Keratinocyte (primary cell): ENCODE data around the gene CNDP2. TPM values are rescaled to one million over a fixed set of nuclear protein-coding genes. Genes with fewer than 3 reads are reported as not detected.

Experiments used
- DNase-seq: peaks from one replicate; pipeline ENCODE4 v3.0.0-alpha.2; 2011; ENCODE audit warnings: low read depth, missing footprints, low spot score
- FAIRE-seq: peaks from 2 replicates; lab custom pipeline; 2011; peaks lifted over from hg19 to GRCh38; lab: Jason Lieb, UNC
- H2AFZ ChIP-seq: 2 replicates; pipeline ENCODE4 v1.6.0; 2012; ENCODE audit warnings: low read length, control low read depth, inconsistent platforms; ENCODE audit not compliant: control insufficient read depth
- H3K27ac ChIP-seq: 2 replicates; pipeline ENCODE4 v1.5.1; 2011; ENCODE audit warnings: low read length; ENCODE audit not compliant: control insufficient read depth, insufficient read depth
- H3K27me3 ChIP-seq: 3 replicates; pipeline ENCODE4 v1.6.0; 2011; ENCODE audit warnings: low read length; ENCODE audit not compliant: control insufficient read depth, insufficient read depth; ENCODE audit errors: extremely low read depth
- H3K36me3 ChIP-seq, 2 experiments: 2 replicates in 1 of 2; 3 replicates in 1 of 2; pipeline ENCODE4 v1.5.1; 2011; ENCODE audit warnings: low read length in 2 of 2, mild to moderate bottlenecking in 1 of 2; ENCODE audit not compliant: control insufficient read depth in 2 of 2, insufficient read depth in 2 of 2; ENCODE audit errors: extremely low read depth in 1 of 2
- H3K4me1 ChIP-seq: 3 replicates; pipeline ENCODE4 v1.5.1; 2011; ENCODE audit warnings: low read length; ENCODE audit not compliant: control insufficient read depth, insufficient read depth; ENCODE audit errors: extremely low read depth
- H3K4me2 ChIP-seq: 3 replicates; pipeline ENCODE4 v1.6.0; 2011; ENCODE audit warnings: low read depth, low read length; ENCODE audit not compliant: control insufficient read depth, insufficient read depth; ENCODE audit errors: extremely low read depth
- H3K4me3 ChIP-seq, 3 experiments: fragments of 200-600 bp in 1 of 3; sonication (generic) in 1 of 3; 2 replicates in 2 of 3; 3 replicates in 1 of 3; pipeline ENCODE4 v1.5.1; 2011 to 2016; ENCODE audit warnings: low read length in 3 of 3, mild to moderate bottlenecking in 3 of 3, control low read depth in 2 of 3, inconsistent platforms in 1 of 3, low read depth in 1 of 3, mixed read lengths in 1 of 3, mixed run types in 1 of 3, moderate library complexity in 1 of 3; ENCODE audit not compliant: control insufficient read depth in 2 of 3, insufficient read depth in 2 of 3; ENCODE audit errors: extremely low read depth in 1 of 3
- H3K79me2 ChIP-seq: 2 replicates; pipeline ENCODE4 v1.6.0; 2012; ENCODE audit warnings: low read length; ENCODE audit not compliant: control insufficient read depth, insufficient read depth
- H3K9ac ChIP-seq: 3 replicates; pipeline ENCODE4 v1.6.0; 2011; ENCODE audit warnings: low read length; ENCODE audit not compliant: control insufficient read depth, insufficient read depth; ENCODE audit errors: extremely low read depth
- H3K9me1 ChIP-seq: 3 replicates; pipeline ENCODE4 v1.6.0; 2011; ENCODE audit warnings: low read length; ENCODE audit not compliant: control insufficient read depth, insufficient read depth; ENCODE audit errors: extremely low read depth
- H3K9me3 ChIP-seq: 2 replicates; pipeline ENCODE4 v1.5.1; 2012; ENCODE audit warnings: low read depth, low read length; ENCODE audit not compliant: control insufficient read depth
- H4K20me1 ChIP-seq: 3 replicates; pipeline ENCODE4 v1.6.0; 2011; ENCODE audit warnings: low read length; ENCODE audit not compliant: control insufficient read depth, insufficient read depth; ENCODE audit errors: extremely low read depth
- CTCF ChIP-seq, 3 experiments: IDR thresholded peaks in 1 of 3; conservative IDR thresholded peaks in 1 of 3; optimal IDR thresholded peaks in 1 of 3; 2 replicates in 2 of 3; 3 replicates in 1 of 3; pipeline versions ENCODE3 to v1.5.1; 2011; ENCODE audit warnings: low read length in 3 of 3, mild to moderate bottlenecking in 3 of 3, moderate library complexity in 2 of 3, control low read depth in 1 of 3, inconsistent platforms in 1 of 3; ENCODE audit not compliant: insufficient read depth in 2 of 3; ENCODE audit errors: extremely low read depth in 1 of 3
- EZH2 ChIP-seq: IDR thresholded peaks from one replicate; pipeline ENCODE4 v1.6.1; 2012; ENCODE audit warnings: inconsistent platforms, mild to moderate bottlenecking, low read length, moderate library complexity
- dilution Hi-C: fragments of 300-500 bp; cut with MboI; formaldehyde crosslinking; loops from one replicate; pipeline ENCODE4 v1.7.0; 2020; ENCODE audit warnings: low sequenced_read_pairs; ENCODE audit not compliant: extremely low pct_ligation_motif_present
- polyA plus RNA-seq, 5 experiments: library from polyadenylated mRNA; depleted of rRNA in 3 of 5; stranded (reverse) in 3 of 5; stranded (forward) in 1 of 5; unstranded in 1 of 5; fragments of >200 nt; gene quantifications; 1 replicate in 1 of 5; 2 replicates in 3 of 5; 3 replicates in 1 of 5; pipeline versions ENCODE4 v1.2.1 to v1.2.3, GENCODE V29; 2011 to 2012; ENCODE audit warnings: missing spikeins in 2 of 5, low read depth in 1 of 5, low replicate concordance in 1 of 5

Gene CNDP2
- polyA plus RNA-seq, 1 donor (not counting 4 experiments of a cell fraction or from before 2014, with no cell fraction given): 126 TPM

- Histone ChIP-seq H2AFZ (no peak overlapping the region), H3K79me2 (no peaks in the 10 kb centered on the region), H3K9me3 (no peaks in the 10 kb centered on the region), H3K36me3 (no peaks in the 10 kb centered on the region), H3K4me1 (peaks cover 6% of the 10 kb centered on the region), H3K27me3 (peaks cover 4% of the 10 kb centered on the region), H4K20me1 (no peaks in the 10 kb centered on the region), H3K4me2 (no peak overlapping the region), H3K27ac (no peak overlapping the region), H3K9ac (no peak overlapping the region), H3K4me3 (no peak overlapping the region), H3K9me1 (no peaks in the 10 kb centered on the region)
- no peak for DNase-seq
- dilution Hi-C loops: no loop called here
- TF ChIP-seq CTCF (optimal IDR thresholded peaks at IDR 0.05 in 1 of 3, IDR thresholded peaks at IDR 0.05 in 1 of 3, conservative IDR thresholded peaks at IDR 0.05 in 1 of 3; ENCODE audit: extremely low read depth in 1 of 3, insufficient read depth in 2 of 3, low read length in 3 of 3) (no peak), EZH2 (no peak)
- FAIRE-seq: no peak
Observed at GRCh38 chr18:74539289-74539688, 43.1 kb downstream of the CNDP2 start.

GRCh38 chr18:74540652-74541421, 44.7 kb downstream of the CNDP2 start:
- FAIRE-seq: no peak
- Histone ChIP-seq H3K4me1 (peaks cover 6% of the 10 kb centered on the region), H2AFZ (no peak overlapping the region)

More at GRCh38 chr18:74540652-74541421, 44.7 kb downstream of the CNDP2 start:
- H4K20me1 ChIP-seq: no peaks in the 10 kb centered on the region
- H3K9me1 ChIP-seq: no peaks in the 10 kb centered on the region
- TF ChIP-seq CTCF (optimal IDR thresholded peaks at IDR 0.05 in 1 of 3, IDR thresholded peaks at IDR 0.05 in 1 of 3, conservative IDR thresholded peaks at IDR 0.05 in 1 of 3; ENCODE audit: extremely low read depth in 1 of 3, insufficient read depth in 2 of 3, low read length in 3 of 3) (no peak), EZH2 (no peak)
- dilution Hi-C loops: no loop called here
- no peak overlapping the region for H3K9ac ChIP-seq
- H3K36me3 ChIP-seq: no peaks in the 10 kb centered on the region
- DNase-seq: no peak
- peaks cover 4% of the 10 kb centered on the region for H3K27me3 ChIP-seq
- no peaks in the 10 kb centered on the region for H3K79me2 ChIP-seq
- no peak overlapping the region for H3K4me2 ChIP-seq
- H3K9me3 ChIP-seq: no peaks in the 10 kb centered on the region
- no peak overlapping the region for H3K4me3 ChIP-seq
- no peak overlapping the region for H3K27ac ChIP-seq
